PC-3 (cell line): ENCODE measurements around the gene CDX4. TPM values are rescaled to one million over a fixed set of nuclear protein-coding genes. Genes with fewer than 3 reads are reported as not detected.

Source experiments
- ATAC-seq: fragments of 200-7000 bp; cut with Tn5 transposase; 2 replicates; pipeline ENCODE4 v1.9.1; 2020; ENCODE audit warnings: mild to moderate bottlenecking, moderate library complexity
- BruUV-seq: library from RNA; stranded (reverse); fragments of 400-500 nt; replicated peaks from 2 replicates; lab custom pipeline; 2021; lab: Mats Ljungman, UMichigan
- CTCF ChIA-PET: fragments of 300-600 bp; sonication (Branson Sonifier 250); formaldehyde crosslinking; loops from one replicate; lab custom pipeline; 2022; ENCODE audit warnings: antibody characterized with exemption; lab: Charles Lee
- POLR2A ChIA-PET: fragments of 300-600 bp; sonication (Branson Sonifier 250); formaldehyde crosslinking; loops from one replicate; lab custom pipeline; 2022; ENCODE audit warnings: antibody characterized with exemption; ENCODE audit not compliant: unreplicated experiment; lab: Charles Lee
- DNase-seq: peaks from one replicate; pipeline ENCODE4 v3.0.0-alpha.2; 2015
- H2AFZ ChIP-seq: fragments of 300-600 bp; sonication (generic); 2 replicates; pipeline ENCODE4 v1.6.0; 2016; ENCODE audit warnings: antibody characterized with exemption, low read length
- H3F3A ChIP-seq: fragments of 300-600 bp; sonication (generic); one replicate; pipeline ENCODE4 v1.6.0; 2017; ENCODE audit warnings: antibody characterized with exemption, low read length, control low read depth, mild to moderate bottlenecking; ENCODE audit not compliant: unreplicated experiment
- H3K27ac ChIP-seq: fragments of 300-600 bp; sonication (generic); 2 replicates; pipeline ENCODE4 v1.5.1; 2016; ENCODE audit warnings: mild to moderate bottlenecking, low read length
- H3K27me3 ChIP-seq: fragments of 300-600 bp; sonication (generic); 2 replicates; pipeline ENCODE4 v1.6.1; 2016; ENCODE audit warnings: low read length, mixed read lengths
- H3K36me3 ChIP-seq: fragments of 300-600 bp; sonication (generic); 2 replicates; pipeline ENCODE4 v1.6.1; 2016; ENCODE audit warnings: low read depth, mixed run types, low read length, mixed read lengths
- H3K4me1 ChIP-seq: fragments of 300-600 bp; sonication (generic); 2 replicates; pipeline ENCODE4 v1.5.1; 2016; ENCODE audit warnings: low read length; ENCODE audit not compliant: insufficient read depth
- H3K4me2 ChIP-seq: fragments of 300-600 bp; sonication (generic); 2 replicates; pipeline ENCODE4 v1.6.0; 2016; ENCODE audit warnings: low read length
- H3K4me3 ChIP-seq: fragments of 300-600 bp; sonication (generic); 2 replicates; pipeline ENCODE4 v1.5.1; 2016; ENCODE audit warnings: mild to moderate bottlenecking, low read length, mixed read lengths
- H3K79me2 ChIP-seq: fragments of 300-600 bp; sonication (generic); 2 replicates; pipeline ENCODE4 v1.6.1; 2017; ENCODE audit warnings: low read length, mixed read lengths
- H3K9ac ChIP-seq: fragments of 300-600 bp; sonication (generic); 2 replicates; pipeline ENCODE4 v1.6.0; 2016; ENCODE audit warnings: mild to moderate bottlenecking, low read length
- H3K9me2 ChIP-seq: fragments of 300-600 bp; sonication (generic); replicated peaks from 2 replicates; pipeline ENCODE4 v1.6.1; 2016; ENCODE audit warnings: mixed run types, low read length, mixed read lengths
- H3K9me3 ChIP-seq: fragments of 300-600 bp; sonication (generic); 2 replicates; pipeline ENCODE4 v1.6.1; 2016; ENCODE audit warnings: low read length, mixed read lengths
- H4K20me1 ChIP-seq: fragments of 300-600 bp; sonication (generic); 2 replicates; pipeline ENCODE4 v1.6.1; 2016; ENCODE audit warnings: low read length, mixed read lengths
- CTCF ChIP-seq: fragments of 300-600 bp; sonication (generic); conservative IDR thresholded peaks from 2 replicates; pipeline ENCODE4 v1.5.1; 2017; ENCODE audit warnings: antibody characterized with exemption, low read depth, mild to moderate bottlenecking, low read length
- EZH2 ChIP-seq: fragments of 300-600 bp; sonication (generic); IDR thresholded peaks from one replicate; pipeline ENCODE4 v1.6.1; 2017; ENCODE audit warnings: antibody characterized with exemption, mild to moderate bottlenecking, low read length; ENCODE audit not compliant: unreplicated experiment
- EZH2phosphoT487 ChIP-seq: fragments of 300-600 bp; sonication (generic); IDR thresholded peaks from 2 replicates; pipeline ENCODE4 v1.6.1; 2018; ENCODE audit warnings: mild to moderate bottlenecking, antibody characterized with exemption, low read length, borderline replicate concordance
- intact Hi-C: fragments of 100-400 bp; cut with micrococcal nuclease; formaldehyde crosslinking; loops from 2 replicates; pipeline ENCODE4 v1.9.0; 2023
- total RNA-seq: library from RNA; depleted of rRNA; stranded (reverse); fragments of >200 nt; gene quantifications from 2 replicates; pipeline ENCODE4 v1.2.3, GENCODE V29; 2014

CDX4 gene
- total RNA-seq, 1 experiment from 2014 or later, result not detected

DNA sequence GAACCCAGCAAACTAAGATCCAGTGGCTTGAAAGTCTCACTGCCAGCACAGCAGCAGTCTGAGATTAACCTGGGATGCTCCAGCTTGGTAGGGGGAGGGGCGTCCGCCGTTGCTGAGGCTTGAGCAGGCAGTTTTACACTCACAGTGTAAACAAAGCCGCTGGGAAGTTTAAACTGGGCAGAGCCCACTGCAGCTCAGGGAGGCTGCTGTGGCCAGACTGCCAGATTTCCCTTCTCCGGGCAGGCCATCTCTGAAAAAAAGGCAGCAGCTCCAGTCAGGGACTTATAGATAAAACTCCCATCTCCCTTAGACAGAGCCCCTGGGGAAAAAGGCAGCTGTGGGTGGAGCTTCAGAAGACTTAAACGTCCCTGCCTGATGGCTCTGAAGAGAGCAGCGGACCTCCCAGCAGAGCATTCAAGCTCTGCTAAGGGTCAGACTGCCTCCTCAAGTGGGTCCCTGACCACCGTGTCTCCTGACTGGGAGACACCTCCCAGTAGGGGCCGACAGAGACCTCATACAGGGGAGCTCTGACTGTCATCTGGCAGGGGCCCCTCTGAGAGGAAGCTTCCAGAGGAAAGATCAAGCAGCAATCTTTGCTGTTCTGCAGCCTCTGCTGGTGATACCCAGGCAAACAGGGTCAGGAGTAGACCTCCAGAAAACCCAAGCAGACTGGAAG is 45.1 kb upstream of the CDX4 start:
- DNase-seq (peak; percentile 20), ATAC-seq (no peak)
- no peaks in the 10 kb centered on the region for H3K79me2 ChIP-seq
- no peak overlapping the region for H2AFZ ChIP-seq
- no peaks in the 10 kb centered on the region for H3K4me1 ChIP-seq
- H3K9me2 ChIP-seq, result no peaks in the 10 kb centered on the region
- H3K4me2 ChIP-seq, result no peak overlapping the region
- H3K9me3 ChIP-seq, result no peaks in the 10 kb centered on the region
- ChIA-PET POLR2A (no interaction called here), CTCF (no interaction called here)
- TF ChIP-seq EZH2phosphoT487 (no peak), EZH2 (no peak), CTCF (no peak)
- no peaks in the 10 kb centered on the region for H4K20me1 ChIP-seq
- no peak overlapping the region for H3K27ac ChIP-seq
- H3F3A ChIP-seq, result no peaks in the 10 kb centered on the region
- H3K36me3 ChIP-seq, result no peaks in the 10 kb centered on the region
- H3K4me3 ChIP-seq, result no peak overlapping the region
- H3K27me3 ChIP-seq, result no peaks in the 10 kb centered on the region
- BruUV-seq, result no TSS peak
- intact Hi-C loops, result no loop called here
- H3K9ac ChIP-seq, result no peak overlapping the region

DNA sequence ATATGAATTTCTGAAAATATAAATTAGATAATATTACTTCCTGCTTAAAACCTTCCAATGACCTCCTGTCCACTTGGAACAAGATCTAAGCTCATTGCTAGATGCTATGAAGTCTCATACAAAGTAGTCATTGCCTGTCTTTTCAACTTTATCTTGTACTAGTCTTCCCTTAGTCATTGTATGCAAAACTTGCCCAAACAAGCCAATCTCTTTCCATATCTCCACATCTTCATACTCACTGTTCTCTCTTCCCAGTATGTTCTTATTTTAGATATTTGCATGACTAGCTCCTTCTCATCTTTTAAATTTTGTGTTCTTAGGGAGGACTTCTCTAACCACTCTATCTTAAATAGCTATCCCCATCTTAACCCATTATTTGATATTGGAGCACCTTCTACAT is 33.9 kb upstream of the CDX4 start:
- DNase-seq (no peak), ATAC-seq (no peak)
- H3K27ac ChIP-seq, result no peak overlapping the region
- H3K79me2 ChIP-seq, result no peaks in the 10 kb centered on the region
- no peaks in the 10 kb centered on the region for H3K9me3 ChIP-seq
- no peaks in the 10 kb centered on the region for H3K27me3 ChIP-seq
- no peaks in the 10 kb centered on the region for H3K9me2 ChIP-seq
- H3K9ac ChIP-seq, result no peak overlapping the region
- H3K4me3 ChIP-seq, result no peak overlapping the region
- no peaks in the 10 kb centered on the region for H3F3A ChIP-seq
- H2AFZ ChIP-seq, result no peak overlapping the region
- intact Hi-C loops, result no loop called here
- TF ChIP-seq EZH2 (no peak), EZH2phosphoT487 (no peak), CTCF (no peak)
- no peaks in the 10 kb centered on the region for H3K36me3 ChIP-seq
- no TSS peak for BruUV-seq
- H3K4me2 ChIP-seq, result no peak overlapping the region
- ChIA-PET POLR2A (no interaction called here), CTCF (interaction anchor here (0.6 kb wide), 1 partner anchor 368 kb away, joined by 4 read pairs; no protein-coding TSS in a partner anchor)
- H4K20me1 ChIP-seq, result no peaks in the 10 kb centered on the region
- H3K4me1 ChIP-seq, result no peaks in the 10 kb centered on the region

DNA sequence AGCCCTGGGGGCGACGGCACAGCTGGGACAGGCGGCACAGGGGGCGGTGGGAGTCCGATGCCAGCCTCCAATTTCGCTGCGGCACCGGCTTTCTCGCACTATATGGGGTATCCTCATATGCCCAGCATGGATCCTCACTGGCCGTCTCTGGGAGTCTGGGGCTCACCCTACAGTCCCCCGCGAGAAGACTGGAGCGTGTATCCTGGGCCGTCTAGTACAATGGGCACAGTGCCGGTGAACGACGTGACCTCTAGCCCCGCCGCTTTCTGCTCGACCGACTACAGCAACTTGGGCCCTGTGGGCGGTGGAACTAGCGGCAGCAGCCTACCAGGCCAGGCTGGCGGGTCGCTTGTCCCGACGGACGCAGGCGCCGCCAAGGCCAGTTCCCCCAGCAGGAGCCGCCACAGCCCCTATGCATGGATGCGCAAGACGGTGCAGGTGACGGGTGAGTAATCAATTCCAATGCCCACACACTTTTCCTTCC is 500 bp downstream of the CDX4 start:
- intact Hi-C loops, result no loop called here
- POLR2A ChIA-PET, result no interaction called here
- no peak overlapping the region for H3K4me3 ChIP-seq
- H3K9ac ChIP-seq, result no peak overlapping the region
- no TSS peak for BruUV-seq
- no peaks in the 10 kb centered on the region for H3K27me3 ChIP-seq
- no peak overlapping the region for H3K27ac ChIP-seq
- no peaks in the 10 kb centered on the region for H3K79me2 ChIP-seq
- H3K9me2 ChIP-seq, result no peaks in the 10 kb centered on the region
- CTCF ChIA-PET, result no interaction called here
- H3K4me2 ChIP-seq, result no peak overlapping the region
- H3F3A ChIP-seq, result no peaks in the 10 kb centered on the region
- no peak for DNase-seq
- no peaks in the 10 kb centered on the region for H3K36me3 ChIP-seq
- no peak overlapping the region for H2AFZ ChIP-seq
- H4K20me1 ChIP-seq, result no peaks in the 10 kb centered on the region
- no peaks in the 10 kb centered on the region for H3K4me1 ChIP-seq
- no peaks in the 10 kb centered on the region for H3K9me3 ChIP-seq
- ATAC-seq, result no peak
- TF ChIP-seq EZH2phosphoT487 (no peak), EZH2 (no peak), CTCF (no peak)
